RKO (cell line): Measurements from ENCODE around the gene ITCH.
"Not testable (repeated sequence)": the region's sequence is repeated elsewhere in the genome, so short reads cannot be mapped to it uniquely, and the experiment has no call there.

ENCODE experiments used
- DNase-seq: peaks from one replicate; pipeline ENCODE4 v3.0.0-alpha.2; 2016; ENCODE audit warnings: low spot score

ITCH gene

DNA sequence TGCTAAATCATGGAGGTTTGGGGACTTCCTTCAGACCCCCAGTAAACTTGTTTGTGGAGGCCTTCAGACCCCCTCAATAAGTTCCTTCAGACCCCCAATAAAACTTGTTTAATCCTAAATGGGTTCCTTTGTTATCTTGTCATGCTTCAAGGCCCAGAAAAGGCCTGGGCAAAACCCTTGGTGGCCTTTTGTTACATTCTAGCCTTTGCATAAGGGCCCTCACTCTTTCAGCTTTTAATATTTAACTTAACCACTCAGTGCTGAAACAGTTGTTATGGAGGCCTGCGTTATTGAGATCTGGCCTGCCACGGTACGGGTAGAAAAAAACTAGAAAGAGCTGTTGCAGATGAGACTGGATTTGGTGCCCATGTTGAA, 148.8 kb downstream of the ITCH start:
- DNase-seq, result no peak

DNA sequence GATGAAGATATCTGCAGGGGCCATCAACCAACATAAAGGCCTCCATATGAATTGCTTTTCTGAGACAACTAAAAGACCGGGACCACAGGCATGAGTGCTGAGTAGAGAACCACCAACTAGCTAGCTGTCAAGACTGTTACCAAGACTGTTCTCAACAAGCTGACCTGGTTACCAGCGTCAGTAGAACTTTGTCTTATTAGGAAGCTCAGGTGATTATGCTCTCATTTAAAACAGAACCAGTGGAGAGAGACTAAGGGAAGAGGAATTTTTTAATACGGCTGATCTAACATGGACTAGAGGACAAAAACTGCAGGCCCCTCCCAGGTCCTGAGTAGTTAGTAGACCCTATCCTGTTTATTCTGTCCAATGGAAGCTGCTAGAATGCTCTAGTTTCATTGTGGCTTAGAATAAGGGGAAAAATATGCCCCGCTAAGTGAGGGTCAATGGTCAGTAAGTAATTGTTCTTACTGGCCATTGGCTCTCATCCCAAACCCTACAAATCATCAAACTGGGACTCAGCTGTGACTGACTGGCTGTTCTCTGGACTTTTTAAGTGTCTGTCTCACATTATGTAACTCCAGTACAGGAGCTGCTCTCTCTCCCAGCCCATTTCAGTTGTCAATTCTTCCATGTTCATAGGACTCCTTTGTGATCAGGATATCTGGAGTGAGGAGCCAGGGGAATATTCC, 149.3 kb downstream of the ITCH start:
- no peak for DNase-seq

DNA sequence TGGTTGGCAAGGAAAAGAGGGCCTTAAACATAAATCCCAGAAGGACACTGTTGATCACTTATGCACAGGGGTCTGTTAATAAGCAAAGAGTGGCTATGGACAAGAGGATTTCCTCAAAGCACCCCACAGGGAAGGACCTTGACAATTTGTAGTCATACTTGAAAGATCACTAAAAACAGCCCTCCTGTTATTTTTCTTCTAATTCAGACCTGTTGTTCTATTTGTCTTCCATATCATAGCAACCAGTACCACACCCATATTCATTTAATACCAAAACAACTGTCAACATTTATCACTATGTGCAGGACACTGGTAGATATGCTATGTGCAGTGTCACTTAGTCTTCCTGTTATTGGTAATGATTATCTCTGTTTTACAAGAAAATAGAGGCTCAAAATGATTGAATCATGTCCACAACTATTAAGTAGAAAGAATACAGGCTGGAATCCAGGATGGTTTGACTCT, 149.9 kb downstream of the ITCH start:
- DNase-seq, result no peak

DNA sequence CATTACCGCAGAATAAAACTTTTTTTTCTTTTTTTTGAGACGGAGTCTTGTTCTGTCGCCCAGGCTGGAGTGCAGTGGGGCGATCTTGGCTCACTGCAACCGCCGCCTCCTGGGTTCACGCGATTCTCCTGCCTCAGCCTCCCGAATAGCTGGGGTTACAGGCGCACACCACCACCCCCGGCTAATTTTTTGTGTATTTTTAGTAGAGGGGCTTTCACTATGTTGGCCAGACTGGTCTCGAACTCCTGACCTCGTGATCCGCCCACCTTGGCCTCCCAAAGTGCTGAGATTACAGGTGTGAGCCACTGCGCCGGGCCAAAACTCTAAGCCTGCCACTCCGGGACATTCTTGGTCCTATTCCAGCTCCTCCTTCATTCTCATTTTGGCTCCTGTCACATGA, 151.0 kb downstream of the ITCH start:
- DNase-seq, result not testable (repeated sequence)

DNA sequence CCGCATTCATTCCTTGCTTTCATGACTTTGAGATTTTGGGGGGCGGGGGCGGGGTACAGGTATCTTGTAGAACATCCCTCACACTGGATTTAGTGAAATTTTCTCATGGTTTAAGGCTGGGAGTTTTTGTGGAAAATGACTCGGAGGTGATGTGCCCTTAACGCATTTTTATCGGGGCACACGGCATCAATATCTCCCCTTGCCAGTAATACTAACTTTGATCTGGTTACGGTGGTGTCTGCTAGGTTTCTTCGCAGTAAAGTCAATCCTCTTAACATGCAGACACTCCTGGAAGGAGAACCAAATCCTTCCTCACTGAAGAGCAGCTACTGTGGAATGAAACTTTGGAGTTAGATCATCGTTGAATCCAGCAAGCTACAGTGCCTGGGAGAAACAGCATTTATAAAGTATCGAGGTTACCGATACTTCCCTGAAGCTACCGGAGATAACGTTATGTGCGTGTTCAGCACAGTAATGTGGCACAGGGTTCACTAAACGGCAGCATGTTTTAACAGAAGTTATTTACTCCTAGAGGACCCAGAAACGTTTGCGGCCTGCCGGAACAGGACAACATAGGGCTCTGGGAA, 151.9 kb downstream of the ITCH start:
- DNase-seq, result no peak

DNA sequence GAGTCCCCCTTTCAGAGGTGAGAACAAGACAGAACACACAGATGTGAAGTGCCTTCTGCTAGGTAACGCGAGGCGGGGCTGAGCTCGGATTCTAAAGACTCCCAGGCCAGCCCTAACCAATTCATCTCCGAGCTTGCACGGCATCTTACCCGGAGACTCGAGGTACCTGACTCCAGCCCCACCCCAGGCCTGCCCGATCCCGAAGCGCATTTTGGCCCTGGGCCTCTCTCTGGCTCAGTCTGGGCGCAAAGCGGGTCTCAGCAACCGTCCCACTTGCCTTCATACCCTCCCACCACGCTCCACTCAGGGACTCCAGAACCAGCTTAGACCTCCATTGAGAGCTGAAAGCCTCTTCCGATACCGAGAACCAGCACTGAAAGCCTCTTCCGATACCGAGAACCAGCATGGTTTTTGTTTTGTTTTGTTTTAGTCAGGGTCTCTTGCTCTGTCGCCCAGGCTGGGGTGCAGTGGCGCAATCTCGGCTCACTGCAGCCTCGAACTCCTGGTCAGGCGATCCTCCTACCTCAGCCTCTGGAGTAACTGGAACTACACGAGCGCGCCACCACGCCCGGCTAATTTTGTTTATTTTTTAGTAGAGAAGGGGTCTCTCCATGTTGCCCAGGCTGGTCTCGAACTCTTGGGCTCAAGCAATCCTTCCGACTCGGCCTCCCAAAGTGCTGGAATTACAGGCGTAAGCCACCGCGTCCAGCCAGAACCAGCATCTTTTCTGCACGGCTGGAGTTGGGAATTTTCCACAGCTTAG, 152.6 kb downstream of the ITCH start:
- DNase-seq, result peak; percentile 85

DNA sequence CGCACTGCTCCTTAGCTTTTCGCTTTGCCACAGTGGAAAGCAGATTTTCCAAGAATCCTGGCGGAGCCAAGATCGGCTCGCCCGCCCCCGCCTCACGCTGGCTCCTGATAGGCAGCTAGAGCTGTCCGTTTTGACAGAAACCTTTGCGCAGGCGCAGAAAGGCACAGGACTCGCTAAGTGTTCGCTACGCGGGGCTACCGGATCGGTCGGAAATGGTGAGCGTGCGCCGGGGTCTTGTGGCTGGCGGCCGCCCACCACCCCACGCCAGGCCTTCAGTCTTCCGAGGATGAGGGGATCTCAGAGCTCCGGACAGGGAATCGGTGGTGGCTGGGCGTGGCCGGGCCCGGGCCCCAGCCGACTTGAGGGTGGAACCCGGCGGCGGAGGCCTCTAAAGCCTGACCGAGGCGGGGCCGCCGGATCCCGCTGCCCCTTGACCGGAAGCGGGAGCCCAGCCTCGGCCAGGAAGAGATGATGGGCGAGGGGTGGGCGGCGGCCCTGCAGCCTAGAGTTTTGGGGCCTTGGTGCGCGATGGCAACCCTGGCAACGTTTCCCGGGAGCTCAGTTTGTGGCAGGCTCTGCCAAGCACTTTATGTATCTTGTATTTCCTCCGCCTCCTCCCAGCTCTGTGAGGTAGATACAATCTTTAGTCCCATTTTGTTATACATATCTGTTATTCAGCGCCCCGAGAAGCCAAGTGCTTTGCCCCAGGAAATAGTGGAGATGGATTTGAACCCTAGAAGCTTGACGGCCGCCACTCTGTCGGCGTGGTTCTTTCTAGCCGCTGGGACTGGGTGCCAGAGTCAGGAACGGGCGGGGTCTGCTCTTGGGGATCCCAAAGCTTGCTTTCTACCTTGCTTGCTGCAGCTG, 153.4 kb downstream of the ITCH start, which contains the start of gene DYNLRB1:
Gene DYNLRB1 (plus strand): TSS at position 176 of the 867 bp plus-strand sequence. CDS start 37 bp downstream, at position 213.
- peak; percentile 99 for DNase-seq

DNA sequence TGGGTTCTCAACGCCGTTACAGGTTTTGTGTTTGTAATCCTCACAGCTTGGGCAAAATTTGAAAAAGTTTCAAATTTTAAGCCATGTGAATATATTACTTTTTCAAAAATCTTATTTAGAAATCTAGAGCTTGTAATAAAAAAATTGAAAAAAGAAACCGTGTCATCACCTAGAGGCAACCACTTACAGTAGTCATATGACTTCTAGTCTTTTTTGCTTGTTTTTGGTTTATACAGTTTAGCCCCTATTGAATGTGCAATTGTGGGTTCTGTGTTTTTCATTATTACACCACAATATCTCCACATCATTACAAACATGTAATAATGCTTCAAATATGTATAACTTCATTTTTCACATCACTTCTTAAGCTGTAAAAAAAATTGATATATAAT, 154.0 kb downstream of the ITCH start:
- DNase-seq, result peak; percentile 48

DNA sequence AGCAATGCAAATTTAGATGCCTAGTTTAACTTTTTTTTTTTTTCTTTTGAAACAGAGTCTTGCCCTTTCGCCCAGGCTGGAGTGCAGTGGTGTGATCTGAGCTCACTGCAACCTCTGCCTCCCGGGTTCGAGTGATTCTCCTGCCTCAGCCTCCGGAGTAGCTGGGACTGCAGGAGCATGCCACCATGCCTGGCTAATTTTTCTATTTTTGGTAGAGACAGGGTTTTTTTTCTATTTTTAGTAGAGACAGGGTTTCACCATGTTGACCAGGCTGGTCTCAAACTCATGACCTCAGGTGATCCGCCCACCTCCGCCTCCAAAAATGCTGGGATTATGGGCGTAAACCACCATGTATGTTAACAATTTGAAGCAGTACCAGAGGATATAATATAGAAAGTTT, 155.8 kb downstream of the ITCH start:
- not testable (repeated sequence) for DNase-seq

DNA sequence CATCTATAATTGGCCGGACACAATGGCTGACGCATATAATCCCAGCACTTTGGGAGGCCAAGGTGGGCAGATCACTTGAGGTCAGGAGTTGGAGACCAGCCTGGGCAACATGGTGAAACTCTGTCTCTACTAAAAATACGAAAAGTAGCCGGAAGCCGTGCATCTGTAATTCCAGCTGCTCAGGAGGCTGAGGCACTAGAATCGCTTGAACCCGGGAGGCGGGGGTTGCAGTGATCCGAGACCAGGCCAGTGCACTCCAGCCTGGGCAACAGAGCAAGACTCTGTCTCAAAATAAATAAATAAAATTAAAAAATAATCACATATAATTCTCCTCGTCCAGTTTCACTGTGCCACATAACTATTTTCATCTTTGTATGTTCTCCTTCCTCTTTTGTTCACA, 156.8 kb downstream of the ITCH start:
- DNase-seq, result not testable (repeated sequence)

DNA sequence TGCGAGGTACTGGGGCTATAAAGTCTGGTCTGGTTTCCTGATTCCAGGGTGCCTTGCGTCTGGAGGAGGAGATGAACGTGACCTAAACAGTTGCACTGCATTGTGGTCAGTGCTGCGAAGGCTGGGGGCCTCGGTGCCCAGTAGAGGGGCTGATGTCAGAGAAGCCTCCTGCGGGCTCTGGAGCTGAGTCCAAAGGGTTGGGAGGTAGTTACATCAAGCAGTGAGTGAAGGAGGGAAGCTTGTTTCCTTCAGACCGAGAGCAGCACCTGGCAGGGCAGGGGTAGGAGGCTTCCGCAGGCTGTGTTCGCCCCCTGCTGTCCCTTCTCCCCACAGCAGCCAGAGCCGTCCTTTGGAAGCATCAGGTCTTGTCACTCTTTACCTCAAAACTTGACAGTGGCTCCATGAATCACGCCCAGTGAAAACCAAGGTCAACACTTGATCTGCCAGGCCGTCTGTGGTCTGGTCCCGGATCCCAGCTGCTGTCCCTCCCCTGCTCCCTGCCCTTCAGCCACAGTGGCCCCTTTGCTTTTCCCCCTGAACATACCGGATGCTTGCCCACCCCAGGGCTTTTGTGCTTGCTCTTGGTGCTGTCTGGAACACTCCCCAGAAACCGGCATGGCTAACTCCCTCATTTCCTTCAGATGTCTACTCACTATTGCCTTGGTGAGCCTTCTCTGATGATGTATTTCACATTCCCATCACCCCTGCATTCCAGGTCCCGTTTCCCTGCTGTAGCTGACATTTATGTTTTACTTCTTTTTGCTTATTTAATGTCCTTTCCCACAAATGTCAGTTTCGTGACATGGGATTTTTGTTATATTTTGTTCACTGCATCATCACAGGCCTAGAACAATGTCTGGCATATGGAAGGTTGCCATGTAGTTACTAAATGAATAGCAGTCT, 160.1 kb downstream of the ITCH start:
- peak; percentile 47 for DNase-seq

DNA sequence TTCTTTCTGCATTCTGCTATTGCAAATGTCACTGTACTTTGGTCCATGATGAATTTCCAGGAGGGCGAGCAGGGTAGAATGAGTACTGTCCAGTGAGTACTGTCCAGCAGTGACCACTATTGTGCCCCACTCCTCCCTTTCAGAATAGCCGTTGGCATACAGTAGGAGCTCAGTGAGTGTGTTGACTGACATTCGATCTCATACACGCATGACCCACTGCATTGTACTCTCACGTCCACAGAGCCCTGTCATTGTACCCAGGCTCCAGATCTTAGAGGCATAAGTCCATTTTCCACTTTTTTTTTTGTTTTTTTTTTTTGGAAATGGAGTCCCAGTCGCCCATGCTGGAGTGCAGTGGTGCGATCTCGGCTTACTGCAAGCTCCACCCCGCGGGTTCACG, 161.4 kb downstream of the ITCH start:
- no peak for DNase-seq

DNA sequence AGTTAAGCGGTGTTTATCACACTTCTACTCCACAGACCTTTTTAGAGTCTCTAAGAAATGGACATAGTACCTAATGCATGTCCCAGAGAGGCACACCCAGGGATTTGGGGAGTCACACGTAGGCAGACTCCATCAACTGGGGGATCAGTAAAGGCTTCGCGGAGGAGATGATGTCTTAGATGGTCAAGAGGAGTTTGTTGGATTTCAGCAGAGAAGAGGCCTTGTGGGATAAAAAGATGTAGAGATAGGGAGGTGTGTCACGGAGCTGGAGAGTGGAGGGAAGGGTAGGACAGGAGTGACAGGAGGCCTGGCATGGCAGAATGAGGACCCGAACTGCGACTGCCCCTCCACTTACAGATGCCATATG, 162.3 kb downstream of the ITCH start:
- no peak for DNase-seq

DNA sequence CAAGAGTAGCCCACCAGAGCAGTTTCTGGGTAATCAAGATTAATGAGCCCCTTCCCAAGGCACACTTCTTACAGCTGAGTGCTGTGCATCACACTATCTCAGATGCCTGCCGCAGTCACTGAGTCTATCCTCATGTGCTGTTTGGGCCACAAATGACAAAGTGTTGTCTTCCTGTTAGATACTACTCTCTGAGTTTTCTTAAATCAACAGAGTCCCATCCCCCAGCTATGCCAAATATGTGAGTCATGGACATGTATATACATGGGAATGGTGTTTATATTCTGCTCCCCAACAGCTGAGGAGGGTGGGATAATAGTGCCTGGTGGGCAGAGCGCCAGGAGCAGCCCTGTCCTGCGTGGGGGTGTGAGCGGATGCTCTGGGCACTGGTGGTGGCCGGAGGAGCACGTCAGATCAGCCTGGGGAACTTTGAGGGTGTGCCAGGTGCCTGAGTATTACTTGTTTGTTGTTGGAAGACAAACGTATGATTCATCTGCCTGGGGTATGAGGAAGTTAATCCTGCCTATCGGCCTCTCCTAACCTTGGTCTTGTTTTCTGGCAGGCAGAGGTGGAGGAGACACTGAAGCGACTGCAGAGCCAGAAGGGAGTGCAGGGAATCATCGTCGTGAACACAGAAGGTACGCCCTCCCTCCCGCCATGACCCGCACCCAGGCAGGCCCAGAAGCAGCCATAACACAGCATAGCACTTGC, 162.8 kb downstream of the ITCH start:
- DNase-seq, result peak; percentile 84

DNA sequence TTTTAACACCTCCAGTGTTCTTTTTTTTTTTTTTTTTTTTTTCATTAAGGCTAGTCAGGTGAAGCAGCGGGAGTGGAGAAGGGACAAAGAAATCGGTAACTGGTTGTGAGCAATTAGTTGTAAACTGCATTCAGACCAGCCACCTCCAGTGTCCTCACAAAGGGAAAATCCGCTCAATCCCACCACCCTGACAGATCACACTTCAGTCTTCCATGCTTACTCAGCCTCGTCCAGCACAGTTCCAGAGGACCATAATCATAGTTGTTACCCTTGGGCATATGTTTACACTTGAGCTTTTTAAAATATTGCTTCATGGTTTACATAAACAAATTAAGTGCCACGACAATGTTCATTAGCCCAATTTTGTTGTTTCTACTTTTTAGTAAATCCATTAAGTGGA, 163.4 kb downstream of the ITCH start:
- DNase-seq, result no peak

DNA sequence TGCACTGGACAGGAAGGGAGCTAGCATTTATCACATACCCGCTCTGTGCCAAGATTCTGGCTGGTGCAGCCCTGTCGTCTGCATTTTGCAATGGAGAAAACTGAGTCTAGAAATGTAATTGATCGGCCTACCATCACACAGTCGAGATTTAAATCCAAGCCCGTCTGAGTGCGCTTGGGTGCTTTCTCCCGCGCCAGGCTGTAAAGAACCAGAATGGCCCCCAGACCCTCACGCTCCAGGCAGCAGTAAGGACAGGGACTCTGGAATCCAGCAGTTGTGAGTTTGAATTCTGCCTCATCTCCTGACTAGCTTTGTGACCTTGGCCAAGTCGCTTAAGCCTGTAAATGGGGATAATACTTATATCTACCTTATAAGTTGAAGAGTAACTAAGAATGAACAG, 163.9 kb downstream of the ITCH start:
- DNase-seq, result no peak

DNA sequence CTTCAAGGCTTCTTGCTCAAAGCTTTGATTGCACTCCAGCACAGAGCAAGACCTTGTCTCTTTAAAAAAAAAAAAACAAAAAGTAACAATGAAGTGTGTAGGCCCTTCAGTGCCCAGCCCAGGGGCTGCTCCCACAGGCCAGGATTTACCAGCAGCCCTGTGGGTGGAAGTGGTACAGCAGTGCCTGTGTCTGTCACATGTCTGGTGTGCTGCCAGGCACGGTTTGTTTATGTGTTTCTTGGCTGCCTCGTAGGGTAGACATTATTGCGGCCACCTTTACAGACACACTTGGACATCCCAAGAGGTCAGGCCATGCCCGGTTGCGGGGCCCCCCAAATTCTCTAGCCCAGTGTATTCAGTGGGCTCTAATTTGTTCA, 165.8 kb downstream of the ITCH start:
- no peak for DNase-seq

DNA sequence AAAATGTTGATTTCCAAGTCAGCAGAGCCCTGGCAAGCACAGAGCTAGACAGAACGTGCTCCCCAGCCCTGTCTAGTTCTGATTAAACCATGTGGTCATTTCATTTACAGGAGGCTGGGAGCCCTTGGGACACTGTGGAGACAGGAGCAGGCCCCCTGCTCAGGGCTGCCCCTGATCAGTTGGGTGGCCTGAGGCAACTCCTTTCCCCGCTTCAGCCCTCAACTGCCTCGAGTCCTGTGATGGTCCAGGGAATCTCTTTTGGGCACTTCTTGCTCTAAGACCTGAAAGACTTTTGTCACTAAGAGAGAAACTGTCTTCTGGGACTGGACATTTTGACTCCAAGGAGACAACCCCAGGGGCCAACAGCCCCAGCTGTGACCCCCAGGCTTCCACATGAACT, 166.7 kb downstream of the ITCH start:
- DNase-seq, result no peak

DNA sequence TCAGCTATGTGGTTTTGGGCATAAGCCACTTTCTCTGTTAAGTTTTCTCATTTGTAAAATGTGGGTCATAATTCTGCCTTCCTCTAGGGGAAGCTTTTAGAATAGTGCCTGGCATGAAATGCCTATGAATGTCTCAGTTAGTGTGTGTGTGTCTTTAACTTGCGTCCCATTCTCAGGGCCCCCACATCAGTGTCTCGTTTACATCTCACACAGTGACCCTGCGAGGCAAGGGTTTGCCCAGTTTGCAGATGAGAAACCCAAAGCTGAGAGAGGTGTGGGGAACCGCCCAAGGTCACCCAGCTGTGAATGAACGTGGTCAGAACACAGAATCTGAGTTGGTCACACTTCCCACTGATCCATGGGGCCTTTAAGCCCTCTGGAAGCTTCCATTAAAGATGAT, 167.3 kb downstream of the ITCH start:
- DNase-seq, result no peak

DNA sequence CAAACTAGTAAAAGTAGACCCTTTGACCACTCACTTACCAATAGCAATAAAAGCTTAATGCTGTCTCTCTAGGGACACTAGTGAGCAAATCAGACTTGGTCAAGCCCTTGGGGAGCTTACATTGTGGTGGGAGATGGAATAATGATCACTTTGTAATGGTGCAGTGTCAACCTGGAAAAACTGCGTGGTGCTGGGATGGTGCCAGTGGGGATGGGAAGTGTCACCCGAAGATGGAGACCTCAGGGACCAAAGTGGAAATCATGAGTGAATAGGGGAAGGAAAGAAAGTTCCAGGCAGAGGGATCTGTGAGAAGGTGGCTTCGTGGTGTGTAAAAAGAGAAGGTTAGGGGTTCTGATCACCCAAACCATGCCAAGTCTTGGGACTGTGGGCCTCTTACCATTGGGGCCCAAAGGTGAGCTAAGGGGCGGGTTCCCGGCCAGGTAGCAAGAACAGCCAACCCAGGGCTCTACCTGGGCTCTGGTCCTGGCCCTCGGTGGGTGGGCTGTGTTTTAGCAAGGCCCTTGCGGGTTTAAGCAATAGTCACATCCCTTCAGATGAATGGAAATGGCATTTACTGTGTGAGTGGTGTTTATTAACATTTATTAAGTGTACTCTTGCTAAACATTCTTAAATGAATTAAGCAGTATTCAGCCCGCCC, 168.7 kb downstream of the ITCH start:
- no peak for DNase-seq
